Measurements from ENCODE around the gene CTIF.

GRCh38 chr18:48707636-48708296 is 168.9 kb downstream of the CTIF start:
- TF ChIP-seq CTCF (conservative IDR thresholded peaks at IDR 0.05 in 1 of 2, IDR thresholded peaks at IDR 0.05 in 1 of 2; ENCODE audit: low read depth in 1 of 2, low read length in 2 of 2) (no peak), EZH2 (IDR thresholded peaks at IDR 0.05; ENCODE audit: low read length, missing control alignments) (no peak)
